GM23338 (cell line): ENCODE data around the gene ACE2. TPM values are rescaled to one million over a fixed set of nuclear protein-coding genes. Genes with fewer than 3 reads are reported as not detected.
A peak's percentile ranks its signal among the peaks of the same experiment; 100 is the strongest.

ENCODE experiments used
- ATAC-seq: fragments of 200-7000 bp; cut with Tn5 transposase; 3 replicates; pipeline ENCODE4 v1.9.1; 2020
- DNase-seq: peaks from one replicate; pipeline ENCODE4 v3.0.0-alpha.2; 2015; ENCODE audit warnings: low spot score
- H2AFZ ChIP-seq: fragments of 200-600 bp; sonication (generic); 2 replicates; pipeline ENCODE4 v1.8.0; 2016; ENCODE audit warnings: antibody characterized with exemption, mild to moderate bottlenecking, moderate library complexity
- H3F3A ChIP-seq: fragments of 200-600 bp; sonication (generic); replicated peaks from 2 replicates; pipeline ENCODE4 v1.8.0; 2017; ENCODE audit warnings: antibody characterized with exemption, mixed run types, low read depth
- H3K27ac ChIP-seq: fragments of 200-600 bp; sonication (generic); 2 replicates; pipeline ENCODE4 v1.6.1; 2016; ENCODE audit warnings: low read depth
- H3K27me3 ChIP-seq: fragments of 200-600 bp; sonication (generic); 2 replicates; pipeline ENCODE4 v1.8.0; 2016; ENCODE audit warnings: mild to moderate bottlenecking, mixed run types, moderate library complexity; ENCODE audit not compliant: insufficient read depth
- H3K36me3 ChIP-seq: fragments of 200-600 bp; sonication (generic); 2 replicates; pipeline ENCODE4 v1.8.0; 2016; ENCODE audit warnings: mild to moderate bottlenecking; ENCODE audit not compliant: insufficient read depth
- H3K4me1 ChIP-seq: fragments of 200-600 bp; sonication (generic); 2 replicates; pipeline ENCODE4 v1.8.0; 2016; ENCODE audit warnings: mild to moderate bottlenecking, moderate library complexity; ENCODE audit not compliant: insufficient read depth
- H3K4me2 ChIP-seq: fragments of 200-600 bp; sonication (generic); 2 replicates; pipeline ENCODE4 v1.7.1; 2017; ENCODE audit warnings: mixed run types
- H3K4me3 ChIP-seq: fragments of 200-600 bp; sonication (generic); 2 replicates; pipeline ENCODE4 v1.6.1; 2016; ENCODE audit warnings: mixed run types
- H3K79me2 ChIP-seq: fragments of 200-600 bp; sonication (generic); replicated peaks from 2 replicates; pipeline ENCODE4 v1.8.0; 2017; ENCODE audit warnings: mild to moderate bottlenecking; ENCODE audit not compliant: insufficient read depth
- H3K9me2 ChIP-seq: fragments of 200-600 bp; sonication (generic); 2 replicates; pipeline ENCODE4 v1.8.0; 2017; ENCODE audit not compliant: insufficient read depth
- H4K20me1 ChIP-seq: fragments of 200-600 bp; sonication (generic); replicated peaks from 2 replicates; pipeline ENCODE4 v1.8.0; 2017; ENCODE audit warnings: mild to moderate bottlenecking; ENCODE audit not compliant: insufficient read depth
- H3K27ac Mint-ChIP-seq: 2 replicates; pipeline ENCODE4 v1.8.0; 2020; ENCODE audit warnings: inconsistent platforms, mild to moderate bottlenecking, moderate library complexity, mixed read lengths
- H3K27me3 Mint-ChIP-seq: 3 replicates; pipeline ENCODE4 v1.8.0; 2022; ENCODE audit warnings: low read depth, mild to moderate bottlenecking, moderate library complexity, mixed read lengths, inconsistent platforms; ENCODE audit not compliant: insufficient read depth, poor library complexity
- H3K36me3 Mint-ChIP-seq: 3 replicates; pipeline ENCODE4 v1.8.0; 2021; ENCODE audit warnings: low read depth, mild to moderate bottlenecking, inconsistent platforms, moderate library complexity, mixed read lengths
- H3K4me1 Mint-ChIP-seq: 3 replicates; pipeline ENCODE4 v1.8.0; 2020; ENCODE audit warnings: mild to moderate bottlenecking, inconsistent platforms, mixed read lengths
- H3K4me3 Mint-ChIP-seq: 3 replicates; pipeline ENCODE4 v1.8.0; 2021; ENCODE audit warnings: moderate library complexity, mild to moderate bottlenecking, inconsistent platforms, mixed read lengths
- H3K9me3 Mint-ChIP-seq: 3 replicates; pipeline ENCODE4 v1.8.0; 2020; ENCODE audit warnings: moderate library complexity, mild to moderate bottlenecking, inconsistent platforms, mixed read lengths
- CREB1 ChIP-seq: fragments of 250-450 bp; sonication (Bioruptor Pico); IDR thresholded peaks from 2 replicates; pipeline ENCODE4 v1.5.0; 2020; ENCODE audit warnings: low read depth, mild to moderate bottlenecking, moderate library complexity
- EZH2 ChIP-seq: fragments of 200-600 bp; sonication (generic); IDR thresholded peaks from one replicate; pipeline ENCODE4 v1.8.0; 2017; ENCODE audit warnings: antibody characterized with exemption, mild to moderate bottlenecking, low read depth; ENCODE audit not compliant: unreplicated experiment
- JUNB ChIP-seq: IDR thresholded peaks from one replicate; pipeline ENCODE4 v1.6.1; 2016; ENCODE audit warnings: antibody characterized with exemption; ENCODE audit not compliant: unreplicated experiment
- NANOG ChIP-seq: IDR thresholded peaks from 2 replicates; pipeline ENCODE4 v1.6.1; 2016; ENCODE audit warnings: antibody characterized with exemption, borderline replicate concordance
- POLR2AphosphoS5 ChIP-seq: IDR thresholded peaks from 2 replicates; pipeline ENCODE4 v1.6.1; 2016; ENCODE audit warnings: antibody characterized with exemption, low read depth
- ZNF331 ChIP-seq: fragments of 250-450 bp; sonication (Bioruptor Pico); IDR thresholded peaks from 2 replicates; pipeline ENCODE4 v1.5.0; 2020; ENCODE audit warnings: low read depth, mild to moderate bottlenecking, moderate library complexity
- polyA plus RNA-seq: library from polyadenylated mRNA; unstranded; fragments of >200 nt; fragmentation: Nextera tagmentation; extraction: Ambion mirVana; gene quantifications from 2 replicates; pipeline ENCODE4 v1.2.1, GENCODE V29; 2016
- total RNA-seq: library from RNA; depleted of rRNA; stranded (reverse); fragments of >200 nt; shearing (Covaris generic); gene quantifications from 2 replicates; pipeline ENCODE4 v1.2.3, GENCODE V29; 2014
- TF ChIP-seq, protein P1 (sequence below), 2 experiments: fragments of 200-600 bp in 1 of 2; sonication (generic) in 1 of 2; conservative IDR thresholded peaks; 2 replicates each; pipeline versions ENCODE4 v1.5.1 to v1.6.1; 2016 to 2017; ENCODE audit warnings: antibody characterized with exemption in 2 of 2, low read depth in 2 of 2, mild to moderate bottlenecking in 2 of 2, moderate library complexity in 1 of 2
- TF ChIP-seq, protein P2 (sequence below): IDR thresholded peaks from 2 replicates; pipeline ENCODE4 v1.6.1; 2016; ENCODE audit warnings: antibody characterized with exemption
- TF ChIP-seq, protein P3 (sequence below): fragments of 250-450 bp; sonication (Bioruptor Pico); IDR thresholded peaks from 2 replicates; pipeline ENCODE4 v1.5.0; 2020; ENCODE audit warnings: mild to moderate bottlenecking, moderate library complexity

Gene ACE2
- total and polyA plus RNA-seq, 2 experiments from 2014 or later, result 0.10 TPM; not detected in 1

DNA sequence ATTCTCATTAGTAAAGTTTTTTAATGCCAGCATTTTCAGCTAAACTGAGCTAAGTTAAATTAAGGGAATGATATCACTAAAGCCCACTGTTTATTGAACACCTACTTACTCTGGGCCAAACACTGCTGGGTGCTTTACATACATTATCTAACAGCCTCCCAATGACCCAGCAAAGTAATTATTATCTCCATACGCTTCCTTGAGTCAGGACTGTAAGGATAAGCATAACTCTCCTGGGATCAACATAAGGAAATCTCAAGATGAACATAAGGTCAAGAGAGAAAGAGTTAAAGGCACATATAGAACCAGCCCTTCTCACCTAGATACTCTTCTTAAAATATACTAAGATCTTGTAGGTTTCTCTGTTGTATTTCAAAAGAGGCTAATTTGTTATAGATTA lies 86.5 kb downstream of the ACE2 start (continued):
- TF ChIP-seq, protein P1, sequence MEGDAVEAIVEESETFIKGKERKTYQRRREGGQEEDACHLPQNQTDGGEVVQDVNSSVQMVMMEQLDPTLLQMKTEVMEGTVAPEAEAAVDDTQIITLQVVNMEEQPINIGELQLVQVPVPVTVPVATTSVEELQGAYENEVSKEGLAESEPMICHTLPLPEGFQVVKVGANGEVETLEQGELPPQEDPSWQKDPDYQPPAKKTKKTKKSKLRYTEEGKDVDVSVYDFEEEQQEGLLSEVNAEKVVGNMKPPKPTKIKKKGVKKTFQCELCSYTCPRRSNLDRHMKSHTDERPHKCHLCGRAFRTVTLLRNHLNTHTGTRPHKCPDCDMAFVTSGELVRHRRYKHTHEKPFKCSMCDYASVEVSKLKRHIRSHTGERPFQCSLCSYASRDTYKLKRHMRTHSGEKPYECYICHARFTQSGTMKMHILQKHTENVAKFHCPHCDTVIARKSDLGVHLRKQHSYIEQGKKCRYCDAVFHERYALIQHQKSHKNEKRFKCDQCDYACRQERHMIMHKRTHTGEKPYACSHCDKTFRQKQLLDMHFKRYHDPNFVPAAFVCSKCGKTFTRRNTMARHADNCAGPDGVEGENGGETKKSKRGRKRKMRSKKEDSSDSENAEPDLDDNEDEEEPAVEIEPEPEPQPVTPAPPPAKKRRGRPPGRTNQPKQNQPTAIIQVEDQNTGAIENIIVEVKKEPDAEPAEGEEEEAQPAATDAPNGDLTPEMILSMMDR (conservative IDR thresholded peaks at IDR 0.05; ENCODE audit: low read depth in 2 of 2), result no peak

DNA sequence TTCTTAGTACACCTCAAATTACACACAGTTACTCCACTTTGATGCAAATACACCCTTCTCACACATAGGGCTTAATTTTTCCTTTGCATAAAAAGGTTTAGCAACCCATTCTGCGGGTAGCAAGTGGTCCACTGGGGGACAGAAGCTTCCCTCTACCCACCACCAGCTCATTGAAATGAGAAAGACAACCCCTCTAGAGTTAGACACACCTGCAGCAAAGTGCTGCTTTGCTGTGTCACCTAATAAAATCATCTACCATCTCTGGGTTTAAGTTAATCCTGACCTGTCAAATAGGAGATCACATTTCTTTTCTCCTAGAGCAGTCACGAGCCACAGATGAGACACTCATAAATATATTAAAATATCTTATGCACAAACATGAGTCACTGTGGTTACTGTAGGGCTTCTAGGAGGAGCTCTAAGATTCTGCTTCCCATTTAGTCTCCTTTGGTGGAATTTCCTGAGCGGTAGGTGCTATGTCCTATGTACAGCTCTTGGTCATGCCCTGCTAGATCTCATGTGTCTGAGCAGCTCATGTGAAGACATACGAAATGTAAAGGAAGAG lies 88.3 kb downstream of the ACE2 start:
- no peaks in the 10 kb centered on the region for H4K20me1 ChIP-seq
- no peaks in the 10 kb centered on the region for H3K79me2 ChIP-seq
- H3F3A ChIP-seq, result no peaks in the 10 kb centered on the region
- H3K27me3 ChIP-seq, result no peaks in the 10 kb centered on the region
- Mint-ChIP-seq H3K4me3 (no peak overlapping the region), H3K9me3 (no peaks in the 10 kb centered on the region), H3K36me3 (no peaks in the 10 kb centered on the region), H3K4me1 (no peaks in the 10 kb centered on the region), H3K27ac (no peak overlapping the region), H3K27me3 (no peaks in the 10 kb centered on the region)
- TF ChIP-seq POLR2AphosphoS5, result no peak
- no peak for TF ChIP-seq CREB1 (CRISPR knock-in tag)
- TF ChIP-seq, protein P2, sequence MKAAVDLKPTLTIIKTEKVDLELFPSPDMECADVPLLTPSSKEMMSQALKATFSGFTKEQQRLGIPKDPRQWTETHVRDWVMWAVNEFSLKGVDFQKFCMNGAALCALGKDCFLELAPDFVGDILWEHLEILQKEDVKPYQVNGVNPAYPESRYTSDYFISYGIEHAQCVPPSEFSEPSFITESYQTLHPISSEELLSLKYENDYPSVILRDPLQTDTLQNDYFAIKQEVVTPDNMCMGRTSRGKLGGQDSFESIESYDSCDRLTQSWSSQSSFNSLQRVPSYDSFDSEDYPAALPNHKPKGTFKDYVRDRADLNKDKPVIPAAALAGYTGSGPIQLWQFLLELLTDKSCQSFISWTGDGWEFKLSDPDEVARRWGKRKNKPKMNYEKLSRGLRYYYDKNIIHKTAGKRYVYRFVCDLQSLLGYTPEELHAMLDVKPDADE, result no peak
- TF ChIP-seq, protein P1 (conservative IDR thresholded peaks at IDR 0.05; ENCODE audit: low read depth in 2 of 2), result no peak
- TF ChIP-seq ZNF331 (CRISPR knock-in tag), result no peak
- no peak for TF ChIP-seq EZH2
- no peak for TF ChIP-seq JUNB
- H3K4me3 ChIP-seq, result no peak overlapping the region
- H3K4me2 ChIP-seq, result no peak overlapping the region
- ATAC-seq (no peak), DNase-seq (no peak)
- no peak overlapping the region for H2AFZ ChIP-seq
- H3K27ac ChIP-seq, result no peak overlapping the region
- H3K9me2 ChIP-seq, result no peaks in the 10 kb centered on the region
- H3K36me3 ChIP-seq, result no peaks in the 10 kb centered on the region
- H3K4me1 ChIP-seq, result no peaks in the 10 kb centered on the region

DNA sequence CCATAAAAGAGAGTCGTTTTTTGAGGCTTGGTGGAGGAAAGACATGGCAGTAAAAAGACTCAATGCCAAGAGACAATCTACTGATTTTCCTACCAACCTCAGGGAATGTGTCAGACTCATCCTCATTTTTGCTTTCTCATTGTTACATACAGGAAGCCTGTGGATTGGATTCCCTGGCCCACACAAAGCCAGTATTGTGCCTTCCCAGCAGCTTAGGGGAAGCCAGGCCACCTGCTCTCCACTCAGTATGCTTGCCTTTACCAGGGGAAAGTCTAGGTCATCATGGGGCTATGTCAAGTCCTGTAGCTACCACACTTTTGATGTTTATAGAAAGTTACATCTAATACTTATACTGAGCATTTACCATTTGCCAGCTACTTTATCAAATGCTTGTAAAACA lies 89.2 kb downstream of the ACE2 start:
- peak; percentile 4 for DNase-seq
- TF ChIP-seq ZNF331 (CRISPR knock-in tag) (no peak), NANOG (no peak)
- TF ChIP-seq, protein P3, sequence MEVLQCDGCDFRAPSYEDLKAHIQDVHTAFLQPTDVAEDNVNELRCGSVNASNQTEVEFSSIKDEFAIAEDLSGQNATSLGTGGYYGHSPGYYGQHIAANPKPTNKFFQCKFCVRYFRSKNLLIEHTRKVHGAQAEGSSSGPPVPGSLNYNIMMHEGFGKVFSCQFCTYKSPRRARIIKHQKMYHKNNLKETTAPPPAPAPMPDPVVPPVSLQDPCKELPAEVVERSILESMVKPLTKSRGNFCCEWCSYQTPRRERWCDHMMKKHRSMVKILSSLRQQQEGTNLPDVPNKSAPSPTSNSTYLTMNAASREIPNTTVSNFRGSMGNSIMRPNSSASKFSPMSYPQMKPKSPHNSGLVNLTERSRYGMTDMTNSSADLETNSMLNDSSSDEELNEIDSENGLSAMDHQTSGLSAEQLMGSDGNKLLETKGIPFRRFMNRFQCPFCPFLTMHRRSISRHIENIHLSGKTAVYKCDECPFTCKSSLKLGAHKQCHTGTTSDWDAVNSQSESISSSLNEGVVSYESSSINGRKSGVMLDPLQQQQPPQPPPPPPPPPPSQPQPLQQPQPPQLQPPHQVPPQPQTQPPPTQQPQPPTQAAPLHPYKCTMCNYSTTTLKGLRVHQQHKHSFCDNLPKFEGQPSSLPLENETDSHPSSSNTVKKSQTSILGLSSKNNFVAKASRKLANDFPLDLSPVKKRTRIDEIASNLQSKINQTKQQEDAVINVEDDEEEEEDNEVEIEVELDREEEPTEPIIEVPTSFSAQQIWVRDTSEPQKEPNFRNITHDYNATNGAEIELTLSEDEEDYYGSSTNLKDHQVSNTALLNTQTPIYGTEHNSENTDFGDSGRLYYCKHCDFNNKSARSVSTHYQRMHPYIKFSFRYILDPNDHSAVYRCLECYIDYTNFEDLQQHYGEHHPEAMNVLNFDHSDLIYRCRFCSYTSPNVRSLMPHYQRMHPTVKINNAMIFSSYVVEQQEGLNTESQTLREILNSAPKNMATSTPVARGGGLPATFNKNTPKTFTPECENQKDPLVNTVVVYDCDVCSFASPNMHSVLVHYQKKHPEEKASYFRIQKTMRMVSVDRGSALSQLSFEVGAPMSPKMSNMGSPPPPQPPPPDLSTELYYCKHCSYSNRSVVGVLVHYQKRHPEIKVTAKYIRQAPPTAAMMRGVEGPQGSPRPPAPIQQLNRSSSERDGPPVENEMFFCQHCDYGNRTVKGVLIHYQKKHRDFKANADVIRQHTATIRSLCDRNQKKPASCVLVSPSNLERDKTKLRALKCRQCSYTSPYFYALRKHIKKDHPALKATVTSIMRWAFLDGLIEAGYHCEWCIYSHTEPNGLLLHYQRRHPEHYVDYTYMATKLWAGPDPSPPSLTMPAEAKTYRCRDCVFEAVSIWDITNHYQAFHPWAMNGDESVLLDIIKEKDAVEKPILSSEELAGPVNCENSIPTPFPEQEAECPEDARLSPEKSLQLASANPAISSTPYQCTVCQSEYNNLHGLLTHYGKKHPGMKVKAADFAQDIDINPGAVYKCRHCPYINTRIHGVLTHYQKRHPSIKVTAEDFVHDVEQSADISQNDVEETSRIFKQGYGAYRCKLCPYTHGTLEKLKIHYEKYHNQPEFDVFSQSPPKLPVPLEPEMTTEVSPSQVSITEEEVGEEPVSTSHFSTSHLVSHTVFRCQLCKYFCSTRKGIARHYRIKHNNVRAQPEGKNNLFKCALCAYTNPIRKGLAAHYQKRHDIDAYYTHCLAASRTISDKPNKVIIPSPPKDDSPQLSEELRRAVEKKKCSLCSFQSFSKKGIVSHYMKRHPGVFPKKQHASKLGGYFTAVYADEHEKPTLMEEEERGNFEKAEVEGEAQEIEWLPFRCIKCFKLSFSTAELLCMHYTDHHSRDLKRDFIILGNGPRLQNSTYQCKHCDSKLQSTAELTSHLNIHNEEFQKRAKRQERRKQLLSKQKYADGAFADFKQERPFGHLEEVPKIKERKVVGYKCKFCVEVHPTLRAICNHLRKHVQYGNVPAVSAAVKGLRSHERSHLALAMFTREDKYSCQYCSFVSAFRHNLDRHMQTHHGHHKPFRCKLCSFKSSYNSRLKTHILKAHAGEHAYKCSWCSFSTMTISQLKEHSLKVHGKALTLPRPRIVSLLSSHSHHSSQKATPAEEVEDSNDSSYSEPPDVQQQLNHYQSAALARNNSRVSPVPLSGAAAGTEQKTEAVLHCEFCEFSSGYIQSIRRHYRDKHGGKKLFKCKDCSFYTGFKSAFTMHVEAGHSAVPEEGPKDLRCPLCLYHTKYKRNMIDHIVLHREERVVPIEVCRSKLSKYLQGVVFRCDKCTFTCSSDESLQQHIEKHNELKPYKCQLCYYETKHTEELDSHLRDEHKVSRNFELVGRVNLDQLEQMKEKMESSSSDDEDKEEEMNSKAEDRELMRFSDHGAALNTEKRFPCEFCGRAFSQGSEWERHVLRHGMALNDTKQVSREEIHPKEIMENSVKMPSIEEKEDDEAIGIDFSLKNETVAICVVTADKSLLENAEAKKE, result no peak

More for the DNA sequence above, 89.2 kb downstream of the ACE2 start:
- no peaks in the 10 kb centered on the region for H3K4me1 Mint-ChIP-seq
- H4K20me1 ChIP-seq, result no peaks in the 10 kb centered on the region
- peak overlapping the region; percentile 18; the same call in 1 of the 2 replicates for H2AFZ ChIP-seq
- H3K9me3 Mint-ChIP-seq, result no peaks in the 10 kb centered on the region
- H3K4me1 ChIP-seq, result no peaks in the 10 kb centered on the region
- H3K4me2 ChIP-seq, result no peak overlapping the region
- no peak overlapping the region for H3K4me3 ChIP-seq
- no peaks in the 10 kb centered on the region for H3F3A ChIP-seq
- H3K4me3 Mint-ChIP-seq, result no peak overlapping the region
- no peak overlapping the region for H3K27ac Mint-ChIP-seq
- no peak overlapping the region for H3K27ac ChIP-seq
- H3K27me3 Mint-ChIP-seq, result peaks cover 2% of the 10 kb centered on the region
- no peaks in the 10 kb centered on the region for H3K79me2 ChIP-seq
- no peaks in the 10 kb centered on the region for H3K36me3 ChIP-seq
- H3K27me3 ChIP-seq, result no peaks in the 10 kb centered on the region
- no peaks in the 10 kb centered on the region for H3K36me3 Mint-ChIP-seq
- H3K9me2 ChIP-seq, result no peaks in the 10 kb centered on the region
- ATAC-seq, result peak; percentile 57
